ENCODE results near the gene RTN4IP1.
A peak's percentile ranks its signal among the peaks of the same experiment; 100 is the strongest.
"Not testable (repeated sequence)": the region's sequence is repeated elsewhere in the genome, so short reads cannot be mapped to it uniquely, and the experiment has no call there.

The RTN4IP1 gene

DNA sequence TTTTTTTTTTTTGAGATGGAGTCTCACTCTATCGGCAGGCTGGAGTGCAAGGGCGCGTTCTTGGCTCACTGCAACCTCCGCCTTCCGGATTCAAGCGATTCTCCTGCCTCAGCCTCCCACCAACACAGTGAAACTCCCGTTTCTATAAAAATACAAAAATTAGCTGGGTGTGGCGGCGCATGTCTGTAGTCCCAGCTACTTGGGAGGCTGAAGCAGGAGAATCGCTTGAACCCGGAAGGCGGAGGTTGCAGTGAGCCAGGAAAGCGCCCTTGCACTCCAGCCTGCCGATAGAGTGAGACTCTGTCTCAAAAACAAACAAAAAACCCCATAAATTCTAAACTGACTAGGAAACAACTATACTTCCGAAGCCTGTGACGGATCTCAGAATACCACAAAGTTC, 1.5 kb downstream of the RTN4IP1 start:
- not testable (repeated sequence) for DNase-seq (ENCODE audit: low spot score)

DNA sequence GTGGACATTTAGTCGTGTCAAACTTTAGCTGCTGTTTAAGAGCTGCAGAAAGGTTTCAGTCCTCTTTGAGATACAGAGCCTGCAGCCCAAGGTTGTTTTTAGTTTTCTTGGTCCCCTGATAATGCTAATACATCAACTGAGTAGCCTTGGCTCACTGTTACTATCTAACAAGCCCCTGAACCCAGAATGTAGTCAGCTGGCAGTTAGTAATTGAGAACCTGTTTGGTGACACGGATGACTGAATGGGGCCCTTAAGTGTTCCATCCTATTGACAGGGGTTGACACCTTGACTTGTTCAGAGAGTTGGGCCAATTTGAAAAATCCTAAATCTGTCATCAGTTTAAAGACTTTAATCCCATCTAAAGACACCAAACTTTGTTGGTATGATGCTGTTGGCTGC, 2.8 kb downstream of the RTN4IP1 start:
- DNase-seq (ENCODE audit: low spot score) = no peak

DNA sequence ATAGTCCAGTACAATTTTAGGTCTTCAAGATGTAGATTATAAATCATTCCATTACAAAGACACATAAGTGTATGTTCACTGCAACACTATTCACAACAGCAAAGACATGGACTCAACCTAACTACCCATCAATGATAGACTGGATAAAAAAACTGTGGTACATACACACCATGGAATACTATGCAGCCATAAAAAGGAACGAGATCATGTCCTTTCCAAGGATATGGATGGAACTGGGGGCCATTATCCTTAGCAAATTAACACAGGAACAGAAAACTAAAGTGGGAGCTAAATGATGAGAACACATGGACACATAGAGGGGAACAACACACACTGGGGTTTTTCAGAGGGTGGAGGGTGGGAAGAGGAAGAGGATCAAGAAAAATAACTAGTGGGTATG, 6.3 kb downstream of the RTN4IP1 start:
- no peak for DNase-seq (ENCODE audit: low spot score)

DNA sequence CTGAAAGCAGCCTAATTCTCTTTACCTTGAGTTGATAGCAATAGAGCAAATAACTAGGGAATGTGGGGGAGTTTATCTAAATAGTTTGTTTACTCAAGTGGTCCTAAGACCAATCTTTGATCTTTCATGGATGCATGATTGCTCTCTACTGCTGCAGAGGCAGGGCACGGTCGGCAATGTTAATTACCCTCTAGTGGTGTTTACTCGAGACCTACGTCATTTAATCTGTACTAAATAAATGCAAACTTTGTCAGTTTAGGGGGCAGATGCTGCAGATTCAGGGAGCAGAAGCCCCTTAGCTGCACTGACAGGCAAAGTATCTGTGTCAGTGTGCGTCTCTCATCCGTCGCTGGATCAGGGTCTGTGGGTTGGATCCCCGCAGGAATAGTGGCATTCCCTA, 6.9 kb downstream of the RTN4IP1 start:
- DNase-seq (ENCODE audit: low spot score) = no peak

DNA sequence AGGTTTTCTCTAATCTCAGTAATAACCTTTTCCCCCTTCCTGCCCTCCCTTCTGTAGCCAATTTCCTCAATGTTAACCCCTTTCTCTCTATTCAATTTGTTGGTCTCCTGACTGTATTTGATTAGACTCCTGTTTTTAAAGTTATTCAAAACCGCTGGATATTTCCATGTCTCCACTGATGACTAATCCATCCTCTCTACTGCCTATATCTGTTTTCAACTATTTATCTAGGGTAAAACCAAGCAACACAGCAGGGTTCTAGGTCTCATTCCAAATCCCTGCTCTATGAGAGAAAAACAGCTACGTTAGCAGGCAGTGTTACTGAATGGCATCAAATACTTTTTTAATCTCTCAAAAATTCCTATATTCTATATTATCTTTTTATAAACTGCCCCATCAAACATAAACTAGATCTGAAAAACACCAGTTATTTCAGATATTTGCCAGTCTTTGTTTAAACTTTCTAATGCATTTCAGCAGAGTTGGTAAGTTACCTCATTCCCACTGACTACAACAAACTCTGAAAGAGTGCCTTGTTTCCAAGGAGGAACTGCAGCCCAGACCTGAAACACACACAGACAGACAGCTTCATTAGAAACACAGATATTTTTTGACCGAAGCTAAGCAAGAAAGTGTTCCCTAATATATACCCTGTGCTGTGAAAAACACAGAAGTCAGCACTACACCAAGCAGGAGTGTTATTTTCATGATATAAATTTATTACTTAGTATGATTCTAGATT, 8.2 kb downstream of the RTN4IP1 start:
- no peak for DNase-seq (ENCODE audit: low spot score)

DNA sequence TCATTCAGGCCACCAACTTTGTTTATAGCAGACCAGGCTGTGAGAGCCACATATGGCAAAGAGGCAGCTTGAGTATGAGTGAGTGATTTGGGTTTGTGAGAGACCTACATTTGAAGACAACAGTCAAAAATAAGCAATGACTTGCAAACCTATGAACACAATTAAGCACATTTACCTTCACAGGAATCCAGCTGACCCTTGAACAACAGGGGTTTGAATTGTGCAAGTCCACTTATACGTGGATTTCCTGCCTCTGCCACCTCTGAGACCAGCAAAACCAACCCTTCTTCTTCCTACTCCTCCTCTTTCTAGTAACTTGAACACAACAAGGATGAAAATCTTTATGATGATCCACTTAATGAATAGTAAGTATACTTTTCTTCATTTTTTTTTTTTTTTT, 10.1 kb downstream of the RTN4IP1 start:
- no peak for DNase-seq (ENCODE audit: low spot score)

DNA sequence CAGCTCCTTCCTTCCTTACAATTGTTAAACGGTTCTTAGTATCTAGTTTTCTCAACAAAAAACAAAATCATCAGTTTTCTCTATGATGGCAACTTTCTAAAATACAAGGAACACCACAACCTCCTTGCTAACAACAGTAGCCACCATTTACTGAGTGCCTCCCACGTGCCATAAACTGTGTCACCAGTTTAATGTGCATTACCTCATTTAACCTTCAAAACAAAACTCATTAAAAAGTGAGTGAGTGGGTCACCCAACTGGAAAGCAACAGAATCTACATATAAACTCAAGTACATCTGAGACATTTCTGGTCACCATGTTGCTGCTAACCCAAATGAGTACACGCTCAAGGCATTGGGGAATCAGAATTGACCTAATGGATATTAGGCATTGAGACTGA, 11.0 kb downstream of the RTN4IP1 start:
- no peak for DNase-seq (ENCODE audit: low spot score)

DNA sequence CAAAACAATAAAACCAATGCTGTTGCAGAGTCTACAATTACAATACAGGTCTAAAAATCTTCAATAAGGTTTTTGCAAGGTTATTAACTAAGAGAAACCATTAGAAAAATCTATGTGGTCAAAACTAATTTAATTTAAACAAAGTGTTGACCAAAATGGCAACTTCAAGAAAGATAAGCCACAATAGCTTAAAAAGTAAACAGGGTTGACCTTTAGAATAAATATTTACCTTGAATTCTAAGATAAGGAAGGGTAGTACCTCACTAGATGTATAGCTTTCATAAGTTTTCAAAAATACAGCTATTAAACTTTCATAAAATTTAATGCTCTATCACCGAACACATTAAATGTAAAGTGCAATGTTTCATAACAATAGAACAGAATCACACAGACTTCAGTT, 11.4 kb downstream of the RTN4IP1 start:
- no peak for DNase-seq (ENCODE audit: low spot score)

DNA sequence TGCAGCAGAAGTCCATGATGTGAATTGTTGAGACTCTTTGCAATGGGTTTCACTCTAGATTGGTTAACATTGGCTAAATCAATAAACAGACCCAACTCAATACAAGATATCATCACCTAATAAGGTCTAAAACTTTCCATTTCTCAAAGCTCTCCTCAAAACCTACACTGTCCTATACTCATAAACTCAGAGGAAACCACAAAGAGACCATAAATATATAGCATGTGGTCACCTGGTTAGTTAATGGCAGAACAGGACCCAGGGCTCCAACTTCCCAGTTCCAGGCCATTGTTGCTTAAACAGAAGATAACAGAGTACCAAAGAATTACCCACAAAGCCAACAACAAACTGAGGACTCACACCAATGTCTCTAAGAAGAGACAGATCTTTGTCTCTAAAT, 12.0 kb downstream of the RTN4IP1 start:
- no peak for DNase-seq (ENCODE audit: low spot score)

DNA sequence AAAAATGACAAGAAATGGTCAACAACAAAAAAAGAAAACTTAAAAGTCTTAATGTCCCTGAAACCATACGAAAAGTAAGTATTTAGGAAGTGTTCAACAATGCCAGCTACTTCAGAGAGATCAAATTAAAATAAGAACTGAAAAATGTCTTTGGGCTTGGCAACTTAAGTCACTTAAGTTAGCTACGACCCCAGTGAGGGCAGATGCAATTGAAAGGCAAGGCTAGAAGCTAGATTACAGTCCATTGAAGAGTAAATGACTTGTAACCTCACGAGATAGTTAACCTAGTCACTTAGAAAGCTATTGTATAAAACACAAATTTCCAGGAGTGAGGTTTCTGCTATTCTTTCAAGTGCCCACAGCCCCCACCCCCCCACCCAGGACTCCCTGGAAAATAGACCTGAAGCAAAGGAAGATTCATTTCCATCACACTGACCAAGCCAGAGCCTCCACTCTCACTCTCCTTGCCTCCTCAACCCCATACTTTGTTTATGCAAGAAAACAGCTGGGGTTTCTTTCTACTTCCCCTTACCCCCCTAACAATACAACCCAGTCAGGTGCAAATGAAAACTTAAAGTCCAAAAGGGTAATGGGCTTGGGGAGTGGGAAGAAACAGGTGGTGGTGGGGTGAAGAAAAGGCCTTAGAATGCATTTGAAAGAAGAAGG, 14.6 kb downstream of the RTN4IP1 start:
- DNase-seq (ENCODE audit: low spot score) = no peak

DNA sequence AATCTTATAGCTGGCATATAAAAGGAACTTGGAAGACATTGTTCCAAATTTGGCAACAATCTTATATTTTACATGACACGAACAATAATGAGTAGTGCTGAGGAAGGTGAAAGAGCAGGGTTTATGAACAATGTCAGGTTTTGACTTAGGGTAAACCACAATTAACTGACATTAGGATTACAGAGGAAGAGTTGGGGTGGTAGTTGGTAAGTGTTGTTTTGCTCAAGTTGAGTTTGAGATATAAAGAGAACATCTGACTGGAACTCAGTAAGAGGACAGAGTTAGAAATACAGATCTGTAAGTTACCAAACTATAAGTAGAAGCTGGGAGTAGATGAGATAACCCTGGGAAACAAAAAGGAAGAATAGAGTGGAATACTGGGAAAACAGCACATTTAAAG, 15.1 kb downstream of the RTN4IP1 start:
- DNase-seq (ENCODE audit: low spot score) = no peak

DNA sequence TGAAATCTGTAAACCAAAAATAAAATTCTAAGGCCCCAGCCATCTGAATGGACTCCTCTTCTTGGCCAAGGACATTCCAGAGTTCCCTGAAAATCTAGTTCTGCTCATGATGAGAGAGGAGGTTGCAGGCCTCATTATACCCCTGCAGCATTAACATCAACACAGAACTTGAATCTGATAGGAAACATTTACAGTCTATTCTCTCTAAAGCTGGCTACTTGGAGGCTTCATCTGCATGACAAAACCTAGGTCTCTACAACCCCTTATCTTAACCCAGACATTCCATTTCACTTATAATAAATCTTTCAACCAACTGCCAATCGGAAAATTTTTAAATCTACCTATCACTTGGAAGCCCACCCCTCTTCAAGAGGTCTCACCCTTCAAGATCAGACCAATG, 15.7 kb downstream of the RTN4IP1 start:
- DNase-seq (ENCODE audit: low spot score) = no peak

DNA sequence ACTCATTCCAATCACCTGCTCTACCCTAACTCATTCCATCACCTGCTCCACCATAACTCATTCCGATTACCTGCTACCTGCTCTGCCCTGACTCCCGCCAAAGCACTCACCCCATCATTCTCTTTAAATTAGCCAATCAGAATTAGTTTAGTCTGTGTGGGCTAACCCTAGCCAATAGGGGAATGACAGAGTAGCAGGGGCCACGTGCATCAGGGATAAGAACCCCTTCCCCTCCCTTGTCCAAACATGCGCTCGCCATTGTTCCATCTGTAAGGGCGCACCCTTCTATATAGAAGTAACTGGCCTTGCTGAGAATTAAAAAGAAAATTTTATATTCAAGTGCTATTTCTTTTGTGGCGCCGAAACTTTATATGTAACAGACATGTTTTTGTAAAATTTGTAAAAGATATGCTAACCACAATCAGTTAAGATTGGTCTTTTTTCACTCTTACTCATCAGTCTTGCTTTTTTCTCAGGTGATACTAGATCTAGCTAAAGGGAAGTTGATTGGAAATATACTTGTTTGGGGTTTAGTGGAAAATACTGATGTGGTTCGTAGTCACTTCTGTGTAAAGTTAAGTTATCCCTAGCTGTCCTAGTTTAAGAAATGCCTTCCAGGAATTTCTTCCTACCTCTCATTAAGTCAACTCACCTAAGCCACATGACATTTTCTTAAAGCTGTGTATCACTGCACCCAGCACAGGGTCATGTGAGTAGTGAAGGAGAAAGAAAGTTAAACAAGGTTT, 16.5 kb downstream of the RTN4IP1 start:
- no peak for DNase-seq (ENCODE audit: low spot score)

DNA sequence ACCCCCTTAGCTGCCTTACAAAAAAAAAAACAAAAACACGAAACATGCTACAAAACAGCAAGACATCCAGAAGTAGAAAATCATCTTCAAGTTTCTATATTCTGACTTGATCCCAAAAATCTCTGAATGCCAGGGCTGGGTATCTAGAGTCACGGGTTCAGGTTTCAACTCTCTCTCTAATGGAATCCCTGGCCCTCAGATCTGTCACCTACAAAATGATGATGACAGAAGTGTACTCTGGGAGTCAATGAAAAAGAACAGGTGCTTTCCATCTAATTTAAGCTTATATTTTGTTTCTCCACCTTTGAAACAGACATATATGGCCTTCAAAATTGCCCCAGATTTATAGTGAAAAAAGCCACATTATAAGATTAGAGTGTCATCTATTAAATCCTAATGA, 18.3 kb downstream of the RTN4IP1 start:
- DNase-seq (ENCODE audit: low spot score) = no peak

DNA sequence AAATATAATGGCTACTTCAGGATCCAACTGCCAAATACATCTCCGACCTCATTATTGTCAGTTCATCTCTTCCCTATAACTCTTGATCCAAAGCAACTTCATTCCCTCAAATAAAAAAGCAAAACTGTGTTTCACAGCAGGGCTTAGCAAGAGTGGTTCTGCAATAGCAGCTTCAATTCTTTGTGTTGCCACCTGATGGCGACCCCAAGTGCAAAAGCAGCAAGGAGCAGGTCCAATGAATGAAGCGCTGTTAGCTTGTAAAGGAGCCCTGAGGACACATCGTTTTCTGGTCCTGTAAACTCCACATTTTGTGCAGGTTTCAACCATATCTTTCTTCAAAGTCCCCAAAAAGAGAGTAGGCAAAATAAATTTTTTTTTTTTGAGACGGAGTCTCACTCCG, 19.6 kb downstream of the RTN4IP1 start:
- no peak for DNase-seq (ENCODE audit: low spot score)

DNA sequence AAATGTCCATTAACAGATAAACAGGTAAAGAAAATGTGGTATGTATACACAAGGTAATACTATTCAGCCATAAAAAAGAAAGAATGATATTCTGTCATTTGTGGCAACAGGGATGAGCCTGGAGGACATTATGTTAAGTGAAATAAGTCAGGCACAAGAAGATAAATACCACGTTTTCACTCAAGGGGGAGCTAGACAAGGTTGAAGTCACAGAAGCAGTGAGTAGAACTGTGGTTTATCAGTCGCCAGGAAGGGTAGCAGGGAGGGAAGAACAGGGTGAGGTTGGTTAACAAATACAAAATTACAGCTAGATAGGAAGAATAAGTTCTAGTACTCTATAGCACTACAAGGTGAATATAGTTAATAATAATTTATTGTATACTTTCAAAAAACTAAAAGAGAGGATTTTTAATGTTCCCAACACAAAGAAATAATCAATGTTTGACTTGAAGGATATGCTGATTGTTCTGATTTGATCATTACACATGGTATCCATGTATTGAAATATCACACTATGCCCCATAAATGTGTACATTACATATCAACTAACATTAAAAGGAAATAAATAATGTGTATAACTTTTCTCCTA, 21.1 kb downstream of the RTN4IP1 start:
- peak; percentile 44 for DNase-seq (ENCODE audit: low spot score)

DNA sequence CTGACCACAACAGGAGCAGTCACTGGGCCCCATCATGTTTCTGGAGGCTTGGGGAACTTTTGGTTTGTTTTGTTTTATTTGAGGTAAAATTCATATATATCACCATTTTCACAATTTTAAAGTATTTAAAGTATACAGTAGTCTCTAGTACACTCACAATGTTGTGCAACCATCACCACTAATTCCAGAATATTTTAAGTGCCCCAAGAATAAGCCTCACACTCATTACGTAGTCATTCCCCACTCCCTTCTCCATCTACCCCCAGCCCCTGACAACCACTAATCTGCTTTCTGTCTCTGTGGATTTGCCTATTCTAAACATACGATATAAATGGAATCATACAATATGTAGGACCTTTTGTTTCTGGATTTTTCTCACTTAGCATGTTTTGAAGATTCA, 29.0 kb downstream of the RTN4IP1 start:
- DNase-seq (ENCODE audit: low spot score) = no peak

DNA sequence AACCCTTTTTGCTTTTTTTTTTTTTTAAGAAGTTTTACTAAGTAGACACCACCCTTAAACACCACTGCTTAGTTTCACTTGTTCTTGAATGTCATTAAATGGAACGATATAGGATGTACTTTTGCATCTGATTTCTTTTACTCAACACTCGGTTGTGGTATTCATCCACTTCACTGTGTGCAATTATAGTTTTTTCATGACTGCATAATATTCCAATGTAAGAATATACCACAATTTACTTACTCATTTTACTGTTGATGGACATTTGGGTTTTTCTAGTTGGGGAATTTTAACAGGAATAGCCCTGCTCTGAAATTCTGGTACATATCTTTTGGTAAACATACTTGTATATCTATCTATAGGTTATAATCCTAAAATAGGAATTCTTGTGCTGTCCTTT, 29.9 kb downstream of the RTN4IP1 start:
- DNase-seq (ENCODE audit: low spot score) = no peak

DNA sequence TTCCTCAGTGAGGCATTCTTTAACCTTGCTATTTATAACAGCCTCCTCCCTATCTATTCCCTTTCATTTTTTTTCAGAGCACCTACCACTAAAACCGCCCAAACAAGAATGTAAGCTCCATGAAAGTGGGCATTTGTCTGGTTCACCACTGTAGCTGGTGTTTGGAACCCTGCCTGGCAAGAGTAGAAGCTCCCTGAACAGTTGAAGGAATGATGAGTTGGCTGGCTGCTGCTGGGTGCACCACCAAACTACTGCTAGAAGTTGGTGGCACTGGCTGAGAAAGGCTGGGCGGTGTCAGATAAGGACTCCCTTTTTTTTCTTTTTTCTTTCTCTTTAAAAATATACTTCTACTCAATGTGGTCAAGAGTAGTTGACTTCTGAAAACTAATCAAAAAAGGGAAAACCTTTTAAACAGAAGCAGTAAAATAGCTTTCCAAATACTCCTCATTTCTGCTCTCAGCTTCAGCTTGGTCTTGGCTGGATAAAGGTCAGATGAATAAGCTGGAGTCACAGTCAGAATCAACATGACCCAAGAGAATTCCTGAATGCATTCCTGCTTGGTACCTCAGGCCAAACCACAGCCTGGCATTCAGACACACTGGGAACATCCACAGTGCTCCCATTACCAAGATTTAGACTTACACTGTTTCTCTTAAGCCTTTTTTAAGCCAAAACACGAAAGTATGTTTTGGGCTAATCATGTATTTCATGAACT, 38.0 kb downstream of the RTN4IP1 start:
- DNase-seq (ENCODE audit: low spot score) = peak; percentile 87

DNA sequence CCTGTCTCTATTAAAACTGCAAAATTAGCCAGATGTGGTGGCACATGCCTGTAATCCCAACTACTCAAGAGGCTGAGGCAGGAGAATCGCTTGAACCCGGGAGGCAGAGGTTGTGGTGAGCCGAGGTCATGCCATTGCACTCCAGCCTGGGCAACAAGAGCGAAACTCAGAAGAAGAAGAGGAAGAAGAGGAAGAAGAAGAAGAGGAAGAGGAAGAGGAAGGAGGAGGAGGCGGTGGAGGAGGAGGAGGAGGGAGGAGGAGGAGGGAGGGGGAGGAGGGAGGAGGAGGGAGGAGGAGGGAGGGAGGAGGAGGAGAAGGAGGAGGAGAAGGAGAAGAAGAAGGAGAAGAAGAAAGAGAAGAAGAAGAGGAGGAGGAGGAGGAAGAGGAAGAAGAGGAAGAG, 40.4 kb downstream of the RTN4IP1 start:
- not testable (repeated sequence) for DNase-seq (ENCODE audit: low spot score)

DNA sequence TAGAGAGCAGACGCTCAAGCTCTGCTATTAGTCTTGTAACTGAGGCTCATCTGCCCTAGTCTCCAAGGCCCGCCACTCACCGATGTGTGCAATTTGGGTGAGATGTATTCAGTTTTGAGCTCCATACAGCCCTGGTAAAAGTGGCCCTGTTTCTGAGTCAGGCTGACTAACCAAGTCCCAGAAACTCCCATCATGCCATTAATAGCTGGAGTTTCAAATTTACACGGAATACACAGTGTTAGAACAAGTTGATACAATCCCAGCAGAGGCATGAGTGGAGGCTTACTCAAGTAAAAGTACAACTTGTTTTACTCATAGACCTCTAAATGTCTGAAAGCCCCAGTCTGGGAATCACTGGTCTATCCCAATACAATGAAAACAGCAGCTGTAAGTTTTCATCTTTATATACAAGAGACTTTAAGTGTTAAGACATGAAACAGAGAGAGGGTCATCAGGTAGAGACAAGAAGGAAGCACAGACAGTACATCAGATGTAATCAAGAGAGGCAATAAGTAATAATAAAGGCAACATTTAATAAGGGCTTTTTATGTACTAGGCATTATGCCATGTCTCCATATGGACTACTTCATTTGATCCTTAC, 42.4 kb downstream of the RTN4IP1 start:
- no peak for DNase-seq (ENCODE audit: low spot score)

DNA sequence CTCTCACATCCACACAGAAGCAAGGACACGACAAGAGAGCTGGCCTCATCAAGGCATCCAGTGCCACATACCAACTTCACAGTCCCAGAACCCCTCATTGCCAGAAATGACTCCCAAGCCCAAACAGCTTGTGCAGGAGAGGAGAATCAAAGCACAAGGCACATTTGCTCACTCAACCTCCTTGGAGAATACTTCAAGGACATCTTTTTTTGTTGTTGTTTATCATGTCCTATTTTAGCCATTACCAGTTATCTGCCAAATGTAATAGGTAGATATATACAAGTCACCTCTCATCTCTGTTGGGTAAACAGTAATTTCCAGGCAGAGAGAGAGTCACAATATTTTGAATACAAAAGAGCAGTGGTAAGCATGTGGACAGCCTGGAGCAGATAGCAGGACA, 47.8 kb downstream of the RTN4IP1 start:
- no peak for DNase-seq (ENCODE audit: low spot score)

Measured in GM03348 (cell line).